Right cardiac atrium (tissue), 5 donors: ENCODE results near the gene ZFAND3. TPM values are rescaled to one million over a fixed set of nuclear protein-coding genes. Genes with fewer than 3 reads are reported as not detected.

Experiments
- ATAC-seq, 2 donors: fragments of 200-7000 bp; cut with Tn5 transposase; one replicate each; pipeline versions ENCODE4 v1.8.0 to v1.9.1; 2020; ENCODE audit warnings: moderate library complexity in 2 of 2, mild to moderate bottlenecking in 1 of 2
- DNase-seq, 3 donors: peaks; one replicate each; pipeline ENCODE4 v3.0.0-alpha.2; 2020
- H3K27ac ChIP-seq: one replicate; pipeline ENCODE4 v1.5.1; 2013; ENCODE audit warnings: mild to moderate bottlenecking, low read length, control low read depth, moderate library complexity
- H3K27me3 ChIP-seq: one replicate; pipeline ENCODE4 v1.6.1; 2013; ENCODE audit not compliant: control insufficient read depth, insufficient read depth
- H3K4me1 ChIP-seq: one replicate; pipeline ENCODE4 v1.6.1; 2013; ENCODE audit warnings: low read length; ENCODE audit not compliant: control insufficient read depth, insufficient read depth
- H3K4me3 ChIP-seq: one replicate; pipeline ENCODE4 v1.5.1; 2013; ENCODE audit warnings: low read length, control low read depth
- H3K9me3 ChIP-seq: one replicate; pipeline ENCODE4 v1.6.1; 2013; ENCODE audit warnings: low read length; ENCODE audit not compliant: control insufficient read depth
- WGBS: extraction: QIAGEN DNeasy Blood & Tissue Kit; methylation state at CpG from one replicate; pipeline ENCODE4 v1.1.7; 2013; 5-methylcytosine and 5-hydroxymethylcytosine counted together
- intact Hi-C, 4 donors: fragments of 100-400 bp; cut with DNase I; formaldehyde crosslinking; loops; one replicate each; pipeline versions ENCODE4 v1.11.0 to v1.14.0; 2022 to 2023
- polyA plus RNA-seq: library from polyadenylated mRNA; stranded (reverse); fragments of 200-250 nt; gene quantifications from one replicate; pipeline ENCODE4 v1.2.3, GENCODE V29; 2013
- total RNA-seq, 4 donors: library from RNA; stranded (reverse); fragmentation: NEBNext Ultra II Directional; extraction: Animal tissue kit (Norgen Biotek cat#: 25700); gene quantifications; one replicate each; pipeline ENCODE4 v1.2.1, GENCODE V29; 2021
- donor health status: healthy with polysubstance abuse.
- donor health status: DM: no; HTN: yes; CAD: no.
- donor health status: DM: no; HTN: no; CAD: no.
- donor health status: DM: no; HTN: yes; CAD: no; lungs with severe emphysema.
- donor health status: DM: yes; HTN: yes; CAD: no.

The ZFAND3 gene
- total and polyA plus RNA-seq, 5 donors, result 50.1 to 91.4 (median 79.1) TPM

- H3K4me1 ChIP-seq, result peaks cover 24% of the 10 kb centered on the region
- ATAC-seq, result no peak
- intact Hi-C loops, result no loop called here
- H3K27ac ChIP-seq, result no peak overlapping the region
- no peaks in the 10 kb centered on the region for H3K9me3 ChIP-seq
- H3K4me3 ChIP-seq, result no peak overlapping the region
- 72% methylated on average over 2 of the region's 2 CpGs for WGBS
- no peak for DNase-seq
- H3K27me3 ChIP-seq, result no peaks in the 10 kb centered on the region
Measured at GRCh38 chr6:37830225-37830624, 10.7 kb downstream of the ZFAND3 start.

- Histone ChIP-seq H3K4me1 (peaks cover 21% of the 10 kb centered on the region), H3K27ac (no peak overlapping the region), H3K9me3 (no peaks in the 10 kb centered on the region), H3K27me3 (no peaks in the 10 kb centered on the region), H3K4me3 (no peak overlapping the region)
- ATAC-seq (no peak), DNase-seq (no peak)
- WGBS, result 91% methylated on average over 4 of the region's 4 CpGs
- intact Hi-C loops, result no loop called here
Measured at GRCh38 chr6:37831457-37831856, 11.9 kb downstream of the ZFAND3 start.

GRCh38 chr6:37835923-37836322, 16.4 kb downstream of the ZFAND3 start:
- Histone ChIP-seq H3K4me3 (no peak overlapping the region), H3K4me1 (peaks cover 11% of the 10 kb centered on the region), H3K27ac (no peak overlapping the region), H3K9me3 (no peaks in the 10 kb centered on the region), H3K27me3 (no peaks in the 10 kb centered on the region)
- intact Hi-C loops, result no loop called here
- ATAC-seq (no peak), DNase-seq (no peak)
- 91% methylated on average over 2 of the region's 2 CpGs for WGBS

GRCh38 chr6:37838219-37838921, 18.8 kb downstream of the ZFAND3 start:
- ATAC-seq (no peak), DNase-seq (no peak)
- 94% methylated on average over 3 of the region's 3 CpGs for WGBS
- H3K4me1 ChIP-seq, result peaks cover 5% of the 10 kb centered on the region
- H3K27ac ChIP-seq, result no peak overlapping the region
- intact Hi-C loops, result no loop called here
- no peaks in the 10 kb centered on the region for H3K27me3 ChIP-seq
- H3K4me3 ChIP-seq, result no peak overlapping the region
- H3K9me3 ChIP-seq, result no peaks in the 10 kb centered on the region

- H3K4me3 ChIP-seq, result no peak overlapping the region
- no peaks in the 10 kb centered on the region for H3K9me3 ChIP-seq
- no peak overlapping the region for H3K27ac ChIP-seq
- intact Hi-C loops, result no loop called here
- peak in 1 of 3 donors; percentile 46 for DNase-seq
- H3K27me3 ChIP-seq, result no peaks in the 10 kb centered on the region
- H3K4me1 ChIP-seq, result peaks cover 7% of the 10 kb centered on the region
- 95% methylated on average over 8 of the region's 8 CpGs for WGBS
- ATAC-seq, result no peak
Measured at GRCh38 chr6:37840143-37840939, 20.8 kb downstream of the ZFAND3 start.

GRCh38 chr6:37840940-37841300, 21.4 kb downstream of the ZFAND3 start:
- Histone ChIP-seq H3K27me3 (no peaks in the 10 kb centered on the region), H3K9me3 (no peaks in the 10 kb centered on the region), H3K4me3 (no peak overlapping the region), H3K27ac (no peak overlapping the region), H3K4me1 (peaks cover 7% of the 10 kb centered on the region)
- no peak for DNase-seq
- intact Hi-C loops, result no loop called here
- WGBS, result 70% methylated on average over 1 of the region's 1 CpG
- ATAC-seq, result no peak

GRCh38 chr6:37845026-37845911, 25.7 kb downstream of the ZFAND3 start:
- H3K27me3 ChIP-seq, result no peaks in the 10 kb centered on the region
- no peaks in the 10 kb centered on the region for H3K9me3 ChIP-seq
- H3K27ac ChIP-seq, result no peak overlapping the region
- intact Hi-C loops, result no loop called here
- whole genome bisulfite sequencing, result 68% methylated on average over 6 of the region's 6 CpGs
- no peak overlapping the region for H3K4me3 ChIP-seq
- DNase-seq (peak in 2 of 3 donors; percentile 20 to 42), ATAC-seq (peak; percentile 73 to 89)
- H3K4me1 ChIP-seq, result peaks cover 8% of the 10 kb centered on the region

GRCh38 chr6:37845930-37846329, 26.4 kb downstream of the ZFAND3 start:
- Histone ChIP-seq H3K27ac (no peak overlapping the region), H3K4me3 (no peak overlapping the region), H3K9me3 (no peaks in the 10 kb centered on the region), H3K4me1 (peaks cover 12% of the 10 kb centered on the region), H3K27me3 (no peaks in the 10 kb centered on the region)
- intact Hi-C loops, result no loop called here
- DNase-seq, result no peak
- ATAC-seq, result no peak

GRCh38 chr6:37847704-37848103, 28.2 kb downstream of the ZFAND3 start:
- Histone ChIP-seq H3K27me3 (no peaks in the 10 kb centered on the region), H3K27ac (no peak overlapping the region), H3K9me3 (no peaks in the 10 kb centered on the region), H3K4me1 (peaks cover 12% of the 10 kb centered on the region), H3K4me3 (no peak overlapping the region)
- DNase-seq (no peak), ATAC-seq (no peak)
- WGBS, result 92% methylated on average over 3 of the region's 3 CpGs
- intact Hi-C loops, result no loop called here

- ATAC-seq (no peak), DNase-seq (no peak)
- H3K4me3 ChIP-seq, result no peak overlapping the region
- H3K4me1 ChIP-seq, result peaks cover 12% of the 10 kb centered on the region
- no peaks in the 10 kb centered on the region for H3K27me3 ChIP-seq
- WGBS, result 92% methylated on average over 4 of the region's 4 CpGs
- H3K27ac ChIP-seq, result no peak overlapping the region
- intact Hi-C loops, result no loop called here
- H3K9me3 ChIP-seq, result no peaks in the 10 kb centered on the region
Measured at GRCh38 chr6:37848371-37848770, 28.8 kb downstream of the ZFAND3 start.

GRCh38 chr6:37850260-37850659, 30.7 kb downstream of the ZFAND3 start:
- peaks cover 9% of the 10 kb centered on the region for H3K4me1 ChIP-seq
- 81% methylated on average over 4 of the region's 4 CpGs for WGBS
- ATAC-seq, result peak in 1 of 2 donors; percentile 23
- no peaks in the 10 kb centered on the region for H3K27me3 ChIP-seq
- H3K27ac ChIP-seq, result no peak overlapping the region
- intact Hi-C loops, result no loop called here
- no peak for DNase-seq
- no peak overlapping the region for H3K4me3 ChIP-seq
- no peaks in the 10 kb centered on the region for H3K9me3 ChIP-seq
